ENCODE results near the gene ZNF282. TPM values are rescaled to one million over a fixed set of nuclear protein-coding genes. Genes with fewer than 3 reads are reported as not detected.

Gene ZNF282
- polyA plus RNA-seq, 12 donors: 13.7 to 22.1 (median 18.9) TPM; not detected in 1

DNA sequence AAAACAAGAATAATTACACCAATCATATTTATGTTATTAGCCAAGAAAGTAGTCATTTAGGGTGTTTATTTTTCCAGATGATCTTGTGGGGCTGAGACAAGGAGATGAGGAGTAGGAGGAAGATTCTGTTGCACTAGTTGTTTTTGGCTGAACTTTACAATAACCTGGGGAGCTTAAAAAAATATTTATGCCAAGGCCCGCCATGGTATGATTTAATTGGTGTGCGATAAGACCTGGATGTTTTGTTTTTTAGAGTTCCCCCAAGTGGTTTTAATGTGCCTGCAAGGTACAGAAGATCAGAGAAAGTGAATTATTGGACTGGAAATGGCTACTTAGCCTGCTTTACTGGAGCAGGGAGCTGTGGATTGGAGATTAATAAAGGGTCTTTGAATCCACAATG is 7.1 kb upstream of the ZNF282 start:
- no peak for DNase-seq

DNA sequence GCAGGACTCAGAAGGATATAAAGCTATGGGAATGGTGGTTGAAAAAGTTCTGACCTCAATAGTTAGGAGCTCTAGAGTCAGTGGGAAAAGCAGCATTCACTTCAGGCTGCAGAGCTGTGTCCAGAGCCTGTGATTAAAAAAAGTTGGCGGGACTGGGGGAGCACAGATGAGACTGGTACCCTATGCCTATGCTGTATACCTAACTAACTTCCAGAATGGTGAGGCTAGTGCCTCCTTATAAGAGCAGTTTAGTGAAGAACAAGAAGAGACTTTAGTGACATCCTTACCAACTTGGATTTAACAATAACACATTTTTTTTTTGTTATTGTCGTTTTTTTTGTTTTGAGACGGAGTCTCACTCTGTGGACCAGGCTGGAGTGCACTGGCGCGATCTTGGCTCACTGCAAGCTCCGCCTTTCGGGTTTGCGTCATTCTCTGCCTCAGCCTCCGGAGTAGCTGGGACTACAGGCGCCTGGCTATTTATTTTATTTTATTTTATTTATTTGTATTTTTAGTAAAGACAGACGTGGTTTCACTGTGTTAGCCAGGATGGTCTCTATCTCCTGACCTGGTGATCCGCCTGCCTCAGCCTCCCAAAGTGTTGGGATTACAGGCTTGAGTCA is 6.6 kb upstream of the ZNF282 start:
- no peak for DNase-seq

DNA sequence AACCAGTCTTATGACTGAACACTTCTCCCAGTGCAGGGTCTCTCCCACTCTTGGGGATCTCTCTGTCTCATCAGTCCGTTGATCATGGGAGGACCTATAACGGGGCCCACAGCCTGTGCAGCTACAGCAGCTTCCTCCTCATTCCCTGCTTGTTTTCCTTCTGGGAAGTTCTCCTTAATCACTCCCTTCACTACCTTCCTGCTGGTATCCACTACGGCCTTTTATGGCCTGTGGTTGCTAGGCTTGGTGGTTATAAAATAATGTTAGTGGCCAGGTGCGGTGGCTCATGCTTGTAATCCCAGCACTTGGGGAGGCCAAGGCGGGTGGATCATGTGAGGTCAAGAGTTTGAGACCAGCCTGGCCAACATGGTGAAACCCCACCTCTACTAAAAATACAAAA is 3.5 kb upstream of the ZNF282 start:
- DNase-seq: no peak

DNA sequence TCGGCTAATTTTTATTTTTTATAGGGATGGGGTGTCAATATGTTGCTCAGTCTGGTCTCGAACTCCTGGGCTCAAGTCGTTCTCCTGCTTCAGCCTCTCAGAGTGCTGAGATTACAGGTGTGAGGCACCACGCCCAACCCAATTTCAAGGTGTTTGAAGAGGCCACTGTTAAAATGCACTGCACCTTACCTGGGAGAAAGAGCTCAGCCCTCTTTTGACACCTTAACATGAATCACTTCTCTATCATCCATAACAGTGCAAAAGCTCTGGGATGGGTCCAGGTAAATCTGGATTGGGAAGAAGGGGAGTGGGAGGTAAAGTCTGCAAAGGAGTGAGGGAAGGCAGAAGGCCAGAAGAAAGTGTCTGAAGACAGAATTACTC is 557 bp upstream of the ZNF282 start:
- DNase-seq: no peak

DNA sequence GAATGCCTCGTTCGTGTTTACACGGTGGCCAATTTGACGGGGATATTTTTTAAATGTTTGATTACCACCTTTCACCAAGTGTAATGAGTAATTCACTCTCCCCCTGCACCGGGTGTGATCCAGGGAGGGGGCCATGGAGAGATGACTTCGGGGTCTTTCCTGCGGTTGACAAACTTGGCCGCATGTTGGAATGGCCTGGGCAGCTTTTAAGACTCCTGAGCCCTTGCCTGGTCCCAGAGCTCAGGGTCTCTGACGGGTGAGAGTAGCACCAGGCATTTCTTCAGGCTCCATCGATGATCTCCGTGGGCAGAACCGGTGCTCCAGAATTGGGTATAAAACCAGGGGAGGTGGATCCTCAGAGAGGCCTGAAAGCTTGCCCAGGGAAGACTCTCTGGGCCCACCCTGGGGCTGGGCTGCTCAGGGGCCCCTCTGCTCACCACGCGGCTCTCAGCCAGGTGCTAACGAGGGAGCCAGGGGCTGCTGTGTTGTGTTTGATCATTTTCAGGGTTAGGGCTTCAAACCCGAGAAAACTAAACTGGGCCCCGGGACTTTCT is 882 bp downstream of the ZNF282 start:
- DNase-seq: no peak

DNA sequence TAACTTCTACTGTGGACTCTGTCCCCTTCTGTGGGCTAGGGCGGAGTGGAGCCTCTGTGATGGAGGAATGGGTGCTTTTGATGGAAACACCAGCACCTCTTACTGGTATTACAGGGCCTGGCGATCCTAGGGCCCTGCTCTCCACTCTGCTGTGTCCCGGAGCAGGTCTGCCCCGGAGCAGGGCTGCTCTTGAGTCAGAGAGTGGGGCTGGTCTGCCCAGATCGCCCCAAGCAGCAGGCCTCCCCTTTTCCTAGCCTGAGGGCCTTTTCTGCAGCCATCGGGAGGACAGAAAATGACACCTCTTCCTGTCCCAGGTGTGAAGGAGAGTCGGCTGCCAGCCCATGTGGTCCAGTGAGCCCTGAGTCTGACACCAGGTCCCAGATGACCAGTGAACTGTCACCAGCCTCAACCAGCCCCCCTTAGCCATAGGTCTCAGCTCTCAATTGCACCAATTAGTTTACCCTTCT is 1.4 kb downstream of the ZNF282 start:
- DNase-seq: no peak

DNA sequence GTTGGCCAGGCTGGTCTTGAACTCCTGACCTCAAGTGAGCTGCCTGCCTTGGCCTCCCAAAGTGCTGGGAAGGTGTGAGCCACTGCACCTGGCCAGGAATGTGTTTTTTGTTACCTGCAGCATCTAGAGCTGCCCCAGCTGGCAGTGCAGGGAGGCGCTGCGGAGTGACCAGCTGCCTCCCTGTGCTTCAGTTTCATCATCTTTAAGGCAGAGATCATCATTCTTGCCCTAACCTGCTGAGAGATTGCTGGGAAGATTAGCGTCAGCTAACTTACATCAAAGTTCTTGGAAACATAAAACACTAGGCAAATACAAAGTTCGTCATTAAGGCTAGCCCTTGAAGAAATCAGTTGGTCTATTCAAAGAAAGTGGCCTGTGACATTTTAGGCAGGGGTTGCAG is 2.3 kb downstream of the ZNF282 start:
- DNase-seq: no peak

DNA sequence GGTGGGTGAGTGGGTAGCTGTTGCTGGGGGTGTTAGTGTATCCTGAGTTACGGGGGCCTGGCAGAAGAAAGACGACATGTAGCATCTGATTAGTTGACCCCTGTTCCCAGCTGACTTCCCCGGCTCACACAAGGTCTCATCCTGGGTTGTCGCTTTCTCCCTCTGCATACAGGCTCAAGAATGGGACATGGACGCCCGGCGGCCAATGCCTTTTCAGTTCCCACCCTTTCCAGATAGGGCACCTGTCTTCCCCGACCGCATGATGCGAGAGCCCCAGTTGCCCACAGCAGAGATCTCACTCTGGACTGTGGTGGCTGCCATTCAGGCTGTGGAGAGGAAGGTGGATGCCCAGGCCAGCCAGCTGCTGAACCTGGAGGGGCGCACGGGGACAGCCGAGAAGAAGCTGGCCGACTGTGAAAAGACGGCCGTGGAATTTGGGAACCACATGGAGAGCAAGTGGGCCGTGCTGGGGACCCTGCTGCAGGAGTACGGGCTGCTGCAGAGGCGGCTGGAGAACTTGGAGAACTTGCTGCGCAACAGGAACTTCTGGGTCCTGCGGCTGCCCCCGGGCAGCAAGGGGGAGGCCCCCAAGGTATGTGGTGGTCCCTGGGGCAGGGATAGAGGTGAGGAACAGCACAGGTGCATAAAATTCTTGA is 2.9 kb downstream of the ZNF282 start:
- DNase-seq: no peak

DNA sequence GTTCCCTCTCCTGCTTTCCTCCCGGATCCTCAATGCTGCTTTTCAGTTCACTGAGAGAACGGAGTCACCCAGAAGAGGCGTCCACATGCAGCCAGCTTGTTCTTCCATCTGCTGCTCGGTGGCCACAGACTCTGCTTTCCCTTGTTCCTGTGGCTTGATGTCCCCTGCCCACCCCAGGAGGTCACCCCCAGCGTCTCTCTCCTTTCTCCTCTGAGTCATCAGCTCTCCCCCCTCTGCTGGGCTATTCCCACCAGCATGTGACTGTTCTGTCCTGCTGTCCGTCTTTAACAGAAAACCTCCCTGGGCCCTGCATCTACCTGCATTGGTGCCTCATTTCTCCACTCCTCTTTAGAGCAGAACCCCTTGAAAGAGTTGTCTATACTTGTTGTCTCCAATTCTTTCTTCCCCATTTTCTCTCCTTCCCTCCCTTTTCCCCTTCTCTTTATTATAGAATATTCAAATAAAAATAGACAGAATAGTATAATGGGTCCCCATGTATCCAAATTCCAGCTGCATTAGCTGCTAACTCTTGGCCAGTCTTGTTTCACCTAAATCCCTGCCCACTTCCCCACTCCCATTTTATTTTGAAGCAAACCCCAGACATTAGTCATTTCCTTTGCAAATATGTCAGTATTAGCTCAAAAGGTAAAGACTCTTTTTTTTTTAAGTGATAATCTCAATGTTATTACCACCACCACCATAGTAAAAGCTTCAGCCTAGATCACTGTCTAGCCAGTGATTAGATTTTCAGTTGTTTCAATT is 4.1 kb downstream of the ZNF282 start:
- no peak for DNase-seq

DNA sequence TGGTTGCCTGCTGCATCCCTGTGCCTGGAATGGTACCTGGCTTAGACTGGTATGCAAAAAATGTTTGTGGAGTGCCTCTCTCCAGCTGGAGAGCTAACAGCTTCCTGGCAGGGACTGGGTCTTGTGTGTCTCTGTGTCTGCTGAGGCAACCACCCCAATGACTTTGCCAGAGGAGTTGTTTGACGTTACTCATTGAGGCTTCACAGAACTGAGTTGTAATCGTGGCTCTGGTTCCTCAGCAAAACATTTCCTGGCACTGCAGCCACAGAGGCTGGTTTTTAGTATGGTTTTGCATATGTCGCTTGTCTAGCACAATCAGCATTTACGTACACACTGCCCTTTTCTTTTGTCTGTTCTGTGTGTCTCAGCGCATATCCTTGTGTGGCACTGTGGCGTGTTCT is 7.5 kb downstream of the ZNF282 start:
- DNase-seq: no peak

DNA sequence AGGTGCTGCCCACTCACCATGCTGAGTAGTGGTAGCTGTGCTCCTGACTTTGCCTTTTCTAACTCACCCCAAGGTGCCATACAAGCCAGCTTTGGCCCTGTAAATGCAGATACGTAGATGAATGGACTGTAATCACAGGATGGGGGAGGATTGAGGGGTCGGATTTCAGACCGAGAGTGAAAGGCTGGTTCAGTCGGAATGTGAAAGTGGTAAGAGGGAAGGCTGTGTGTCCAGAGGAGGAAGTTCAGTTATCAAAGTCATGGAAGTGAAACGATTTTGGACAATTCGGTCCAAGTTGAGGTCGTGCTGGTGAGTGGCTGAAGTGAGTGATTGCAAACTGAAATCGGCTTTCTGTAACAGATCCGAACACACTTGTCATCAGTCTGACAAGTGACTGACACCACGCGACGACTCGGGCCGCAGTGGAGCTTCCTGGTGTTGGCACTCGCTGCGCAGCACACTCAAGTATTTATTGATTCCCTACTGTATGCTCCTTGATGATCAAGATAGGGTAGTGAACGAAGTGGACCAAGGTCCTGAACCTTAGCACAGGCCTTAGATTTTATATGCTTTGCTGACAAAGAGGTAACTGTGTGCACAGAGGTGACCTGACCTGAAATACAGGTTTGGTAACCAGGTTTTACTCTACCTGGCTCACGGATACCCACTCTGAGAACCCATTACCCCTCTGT is 10.5 kb downstream of the ZNF282 start:
- DNase-seq: no peak

DNA sequence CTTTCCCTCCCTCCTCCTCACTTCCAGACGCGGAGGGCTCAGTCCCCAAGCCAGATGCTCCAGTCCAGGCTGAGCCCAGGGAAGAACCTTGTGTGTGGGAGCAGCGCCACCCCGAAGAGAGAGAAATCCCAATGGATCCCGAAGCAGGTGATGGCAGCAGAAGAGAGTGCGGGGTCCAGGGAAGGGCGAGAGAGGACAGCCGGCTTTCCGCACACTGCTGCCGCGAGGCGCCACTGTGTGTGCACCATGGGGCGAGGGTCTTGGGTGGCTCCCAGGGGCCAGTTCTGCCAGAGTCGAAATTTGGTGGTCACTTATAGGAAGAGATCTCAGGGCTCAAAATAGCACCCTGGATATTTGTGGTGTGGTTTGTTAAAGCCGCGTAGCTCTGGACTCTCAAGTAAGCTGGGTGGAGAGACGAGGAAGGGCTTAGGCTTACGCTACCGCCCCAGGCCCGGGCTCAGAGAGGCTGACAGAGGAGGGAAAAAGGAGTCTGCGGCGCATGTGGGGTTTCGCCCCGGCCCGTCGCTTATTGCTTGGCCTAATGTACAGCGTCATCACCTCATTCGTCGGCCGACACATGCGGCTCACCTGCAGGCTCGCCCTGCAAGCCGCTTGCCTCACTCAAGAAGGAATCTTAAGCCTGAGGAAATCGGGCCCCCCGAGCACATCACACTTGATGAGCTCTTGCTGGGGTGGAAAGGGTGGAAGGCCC is 12.1 kb downstream of the ZNF282 start:
- DNase-seq: no peak

DNA sequence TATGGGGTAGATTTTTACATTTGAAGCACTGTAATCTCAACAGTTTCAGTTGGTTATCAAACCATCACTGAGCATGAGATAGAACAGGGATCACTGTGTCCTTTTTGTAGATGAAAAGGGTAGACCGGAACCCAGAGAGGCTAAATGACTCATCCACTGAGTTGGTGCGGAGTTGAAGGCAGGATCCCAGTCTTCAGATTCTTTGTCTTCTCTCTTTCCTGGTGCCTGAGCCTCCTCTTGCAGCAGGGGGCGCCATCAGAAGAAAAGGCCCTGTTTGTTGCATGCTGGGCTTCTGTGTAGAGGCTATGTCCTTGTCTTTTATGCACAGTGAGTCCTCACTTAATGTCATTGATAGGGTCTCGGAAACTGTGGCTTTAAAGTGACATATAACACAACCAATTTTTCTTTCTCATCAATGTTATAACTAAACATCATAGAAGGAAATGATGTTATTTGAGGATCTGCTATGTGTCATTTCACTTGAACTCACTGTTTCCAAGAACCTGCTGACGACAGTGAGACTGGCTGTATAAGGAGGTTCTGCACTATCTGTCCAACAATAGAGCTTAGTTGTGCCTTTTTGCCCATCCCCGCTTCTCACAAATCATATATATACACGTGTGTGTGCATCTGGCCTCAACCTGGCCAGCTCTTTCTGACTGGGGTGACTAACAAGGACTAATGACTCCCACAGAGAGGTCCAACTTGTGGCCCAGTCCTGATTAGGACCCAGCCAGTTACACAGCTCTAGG is 14.3 kb downstream of the ZNF282 start:
- DNase-seq: no peak

DNA sequence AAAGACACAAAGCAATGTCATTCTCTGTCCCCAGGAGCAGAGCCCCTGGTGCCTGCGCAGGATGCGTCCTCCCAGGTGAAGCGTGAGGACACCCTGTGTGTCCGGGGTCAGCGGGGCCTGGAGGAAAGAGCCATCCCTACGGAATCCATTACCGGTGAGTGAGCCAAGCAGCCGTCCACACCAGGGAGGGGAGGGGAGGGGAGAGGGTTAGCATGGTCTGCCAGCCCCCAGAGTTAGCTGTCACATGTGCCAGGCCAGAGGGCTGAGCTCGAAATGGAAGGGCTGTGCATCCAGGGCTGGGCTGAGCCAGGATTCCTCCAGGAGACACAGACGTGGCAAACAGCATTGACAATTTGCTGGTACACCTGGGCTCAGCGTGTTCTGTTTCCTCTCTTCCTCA is 15.2 kb downstream of the ZNF282 start:
- no peak for DNase-seq

DNA sequence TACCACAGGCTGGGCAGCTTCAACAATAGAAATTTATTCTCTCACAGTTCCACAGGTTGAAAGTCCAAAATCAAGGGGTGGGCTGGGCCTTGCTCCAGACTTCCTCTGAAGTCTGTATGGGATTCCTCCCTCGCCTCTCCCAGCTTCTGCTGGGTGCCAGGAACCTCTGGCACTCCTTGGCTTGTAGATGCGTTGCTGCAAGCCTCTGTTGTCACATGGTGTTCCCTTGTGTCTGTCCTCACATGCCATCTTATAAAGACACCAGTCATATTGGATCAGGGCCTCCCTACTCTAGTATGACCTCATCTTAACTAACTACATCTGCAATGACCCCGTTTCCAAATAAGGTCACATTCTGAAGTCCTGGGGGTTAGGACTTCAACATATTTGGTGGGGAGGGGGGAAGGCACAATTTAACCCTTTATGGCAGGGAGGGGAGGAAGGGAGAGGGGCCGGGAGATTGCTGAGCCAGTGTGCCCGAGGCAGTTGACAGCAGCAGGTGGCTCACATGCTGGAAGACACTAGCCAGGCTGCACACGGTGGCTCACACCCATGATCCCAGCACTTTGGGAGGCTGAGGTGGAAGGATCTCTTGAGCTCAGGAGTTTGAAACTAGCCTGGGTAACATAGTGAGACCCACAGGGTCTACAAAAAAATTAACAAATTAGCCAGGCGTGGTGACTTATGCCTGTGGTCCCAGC is 18.8 kb downstream of the ZNF282 start:
- no peak for DNase-seq

DNA sequence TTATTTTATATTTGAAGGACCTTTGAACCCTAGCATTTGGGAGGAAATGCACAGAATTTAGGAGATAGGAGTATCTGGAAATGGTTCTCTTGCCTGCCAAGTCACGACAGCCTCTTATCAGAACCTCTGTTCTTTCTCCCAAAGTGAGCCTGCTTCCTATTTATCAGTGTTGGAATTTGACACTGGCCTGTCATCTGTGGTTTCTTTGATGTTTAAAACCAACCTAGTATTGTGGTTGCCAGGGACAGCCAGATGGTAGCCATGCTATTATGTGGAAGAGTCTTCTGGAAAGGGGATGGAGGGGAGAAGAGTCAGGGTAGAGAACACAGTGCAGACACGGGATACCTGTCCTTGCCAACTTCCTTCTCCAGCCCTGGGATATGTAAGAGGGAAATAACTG is 21.1 kb downstream of the ZNF282 start:
- DNase-seq: no peak

DNA sequence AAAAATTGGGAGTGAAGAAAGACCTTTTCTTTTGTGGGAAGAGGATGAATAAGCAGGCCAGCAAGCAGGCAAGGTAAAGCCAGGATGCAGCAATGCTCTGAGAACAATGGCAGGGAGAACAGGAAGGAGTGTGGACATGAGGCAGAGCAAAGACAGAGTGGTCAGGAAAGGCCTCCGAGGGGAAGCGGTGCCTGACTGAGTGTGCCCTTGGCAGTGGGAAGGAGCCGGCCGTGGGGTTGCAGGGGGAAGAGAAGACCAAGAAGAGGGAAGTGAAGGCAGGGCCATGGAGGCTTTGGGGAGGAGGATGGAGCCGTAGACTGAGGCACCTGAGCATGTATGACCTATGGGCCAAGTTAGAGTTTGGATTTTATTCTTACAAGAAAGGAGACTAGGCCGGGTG is 22.2 kb downstream of the ZNF282 start:
- DNase-seq: no peak

DNA sequence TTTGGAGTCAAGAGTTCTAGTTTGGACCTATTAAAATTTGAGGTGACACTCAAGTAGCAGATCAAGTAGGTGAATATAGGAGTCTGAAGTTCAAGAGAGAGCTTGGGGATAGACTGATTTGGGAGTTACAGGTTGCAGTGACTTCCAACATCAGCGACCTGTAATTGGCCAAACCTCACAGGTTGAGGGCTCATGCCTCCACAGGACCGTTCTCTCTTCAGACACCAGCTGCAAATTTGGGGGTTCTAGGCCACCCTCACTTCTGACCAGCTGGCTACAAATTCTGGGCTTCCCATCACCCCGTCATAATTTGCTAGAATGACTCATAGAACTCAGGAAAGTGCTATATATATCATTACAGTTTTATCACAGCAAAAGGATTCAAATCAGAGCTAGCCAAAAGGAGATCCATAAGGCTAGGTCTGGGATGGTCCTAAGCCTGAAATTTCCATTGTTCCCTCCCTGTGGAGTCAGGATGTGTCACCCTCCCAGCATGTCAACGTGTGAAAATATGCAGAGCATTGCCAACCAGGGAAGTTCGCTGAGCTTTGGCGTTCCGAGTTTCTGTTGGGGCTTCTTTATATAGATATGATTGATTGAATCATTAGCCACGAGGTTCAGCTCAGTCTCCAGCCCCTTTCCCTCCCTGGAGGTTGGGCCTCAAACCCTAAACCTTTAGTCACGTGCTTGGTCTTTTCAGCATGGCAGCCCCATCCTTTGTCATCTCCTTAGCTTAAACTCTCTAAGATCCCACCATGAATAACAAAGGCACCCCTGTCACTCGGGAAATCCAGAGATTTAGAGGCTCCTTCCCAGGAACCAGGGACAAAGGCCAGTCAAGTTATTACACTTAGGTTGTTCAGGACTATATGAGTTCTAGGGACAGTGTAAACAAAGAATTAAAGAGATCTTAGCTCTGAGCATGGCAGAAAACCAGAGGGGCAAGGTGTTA is 23.4 kb downstream of the ZNF282 start:
- no peak for DNase-seq

DNA sequence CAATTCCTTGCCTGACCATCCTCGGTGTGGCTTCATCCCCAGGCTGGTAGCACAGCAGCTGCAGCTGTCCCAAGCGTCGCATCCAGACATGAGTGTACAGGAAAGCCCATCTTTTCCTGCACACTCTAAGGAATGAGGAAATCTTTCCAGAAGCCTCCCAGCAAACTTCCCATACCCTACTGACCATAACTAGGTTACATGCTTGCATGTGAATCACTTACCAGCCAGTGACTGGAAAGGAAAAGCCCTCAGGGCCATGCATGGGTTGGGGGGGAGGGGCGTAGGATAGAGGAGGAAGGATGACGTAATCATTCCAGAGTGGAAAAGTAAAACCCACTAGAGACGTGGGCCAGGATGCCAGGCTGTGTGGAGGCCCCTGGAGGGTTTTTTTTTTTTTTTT is 25.2 kb downstream of the ZNF282 start:
- DNase-seq: no peak
